BLaER1 (cell line): Measurements from ENCODE around the gene SH2D1B.

ENCODE experiments used
- H3K27ac ChIP-seq: shearing (Covaris generic); formaldehyde crosslinking; 2 replicates; pipeline ENCODE4 v1.8.1; 2022
- H3K27me3 ChIP-seq: shearing (Covaris generic); formaldehyde crosslinking; 2 replicates; pipeline ENCODE4 v1.8.1; 2022
- H3K36me3 ChIP-seq: shearing (Covaris generic); formaldehyde crosslinking; 2 replicates; pipeline ENCODE4 v1.8.1; 2022
- H3K4me1 ChIP-seq: shearing (Covaris generic); formaldehyde crosslinking; 2 replicates; pipeline ENCODE4 v1.8.1; 2022
- H3K4me2 ChIP-seq: shearing (Covaris generic); formaldehyde crosslinking; 2 replicates; pipeline ENCODE4 v1.8.1; 2022
- H3K4me3 ChIP-seq: shearing (Covaris generic); formaldehyde crosslinking; 2 replicates; pipeline ENCODE4 v1.8.1; 2022
- H3K9ac ChIP-seq: shearing (Covaris generic); formaldehyde crosslinking; 2 replicates; pipeline ENCODE4 v1.8.1; 2022
- H3K9me3 ChIP-seq: shearing (Covaris generic); formaldehyde crosslinking; 2 replicates; pipeline ENCODE4 v1.8.1; 2022
- H4K20me1 ChIP-seq: shearing (Covaris generic); formaldehyde crosslinking; 2 replicates; pipeline ENCODE4 v1.8.1; 2022
- Cebpa-rat ChIP-seq: shearing (Covaris generic); IDR thresholded peaks from 2 replicates; pipeline ENCODE4 v1.8.1; 2022

The SH2D1B gene

DNA sequence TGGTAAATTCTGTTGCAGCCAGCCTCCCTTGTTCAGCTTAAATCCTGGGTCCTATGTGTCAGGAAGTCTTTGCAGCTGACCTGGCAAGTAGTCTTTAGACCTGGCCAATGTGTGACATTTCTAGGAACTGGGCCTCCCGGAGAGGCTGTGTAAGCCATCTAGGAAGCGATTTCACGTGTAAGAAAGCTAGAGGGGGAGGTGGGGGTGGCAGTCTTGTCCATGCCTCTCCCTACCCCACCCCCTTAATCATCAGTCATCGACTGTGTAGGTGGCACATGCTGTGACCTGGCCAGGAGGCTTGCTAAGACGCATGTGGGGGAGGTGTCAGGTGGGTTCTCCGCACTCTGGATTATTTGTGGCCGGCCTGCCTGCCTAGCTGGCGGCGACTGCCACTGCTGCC lies 22.0 kb downstream of the SH2D1B start:
- Histone ChIP-seq H3K36me3 (no peaks in the 10 kb centered on the region), H4K20me1 (no peaks in the 10 kb centered on the region; the same call in 1 of the 2 replicates), H3K27me3 (no peaks in the 10 kb centered on the region), H3K9me3 (no peaks in the 10 kb centered on the region), H3K9ac (no peak overlapping the region), H3K4me3 (no peak overlapping the region), H3K27ac (peak overlapping the region; percentile 51), H3K4me2 (peak overlapping the region; percentile 91), H3K4me1 (peaks cover 43% of the 10 kb centered on the region)
- TF ChIP-seq Cebpa-rat: no peak

DNA sequence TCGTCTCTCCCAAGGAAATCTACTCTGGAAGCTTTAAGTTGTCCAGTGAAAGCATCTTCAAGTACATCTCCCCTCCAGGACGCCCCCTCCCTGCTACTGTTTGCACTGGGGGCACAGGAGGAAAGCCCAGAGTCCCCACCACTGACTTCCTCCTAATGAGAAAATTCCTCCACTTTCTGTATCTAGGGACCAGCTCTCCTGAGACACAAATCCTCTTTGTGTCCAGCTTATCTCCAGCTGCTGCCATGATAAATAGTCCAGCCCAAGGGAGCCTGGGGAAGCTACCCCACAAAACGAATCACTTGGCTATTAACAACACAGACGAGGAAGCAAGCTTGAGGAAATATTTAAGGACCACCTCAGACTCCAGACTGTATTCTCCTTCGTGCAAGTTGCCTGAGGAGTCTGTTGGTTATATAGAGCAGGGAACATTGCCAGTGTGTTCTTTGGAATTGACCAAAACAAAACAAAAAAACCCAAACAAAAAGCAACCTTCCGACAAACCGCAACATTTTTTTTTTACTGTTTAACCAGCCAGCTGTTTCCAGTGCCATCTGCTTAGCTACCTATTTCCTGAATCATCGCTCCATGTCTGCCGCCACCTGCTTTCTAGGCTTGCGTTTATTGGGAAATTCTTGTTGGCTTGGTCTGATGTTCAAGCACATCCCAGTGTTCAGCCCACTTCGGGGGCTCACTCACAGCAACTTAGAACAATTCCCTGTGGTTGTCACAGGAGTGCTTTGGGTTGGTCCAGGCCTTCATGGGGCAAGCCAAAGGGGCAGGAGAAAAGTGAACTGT lies 22.7 kb downstream of the SH2D1B start:
- Histone ChIP-seq H3K9ac (peak overlapping the region; percentile 38; the same call in 1 of the 2 replicates), H3K36me3 (no peaks in the 10 kb centered on the region), H3K27me3 (no peaks in the 10 kb centered on the region), H3K4me3 (peak overlapping the region; percentile 36; the same call in 1 of the 2 replicates), H3K27ac (peak overlapping the region; percentile 67), H3K9me3 (no peaks in the 10 kb centered on the region), H4K20me1 (no peaks in the 10 kb centered on the region; the same call in 1 of the 2 replicates), H3K4me1 (peaks cover 43% of the 10 kb centered on the region), H3K4me2 (peak overlapping the region; percentile 91)
- TF ChIP-seq Cebpa-rat: peak; percentile 79

DNA sequence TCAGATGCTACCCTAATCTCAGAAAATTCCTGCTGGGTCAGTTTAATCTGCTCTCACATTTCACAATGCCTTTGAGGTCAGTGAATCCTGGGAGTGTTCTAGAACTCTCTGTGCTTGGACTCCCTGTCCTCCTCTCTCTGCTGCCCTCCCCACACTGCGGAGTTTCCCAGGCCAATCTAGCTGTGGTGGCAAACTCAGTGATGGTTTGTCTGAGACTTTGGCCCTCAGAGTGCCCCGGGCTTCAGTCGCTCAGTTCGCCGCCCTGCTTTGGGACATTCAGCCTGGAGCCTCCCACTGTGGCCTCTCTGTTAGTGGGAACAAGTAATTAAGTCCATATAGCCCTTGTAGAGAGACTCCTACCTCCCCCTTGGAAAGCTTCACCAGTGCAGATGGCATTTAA lies 23.3 kb downstream of the SH2D1B start:
- TF ChIP-seq Cebpa-rat: no peak
- Histone ChIP-seq H4K20me1 (no peaks in the 10 kb centered on the region; the same call in 1 of the 2 replicates), H3K27ac (peak overlapping the region; percentile 67), H3K27me3 (no peaks in the 10 kb centered on the region), H3K9ac (peak overlapping the region; percentile 38; the same call in 1 of the 2 replicates), H3K4me3 (peak overlapping the region; percentile 36; the same call in 1 of the 2 replicates), H3K9me3 (no peaks in the 10 kb centered on the region), H3K36me3 (no peaks in the 10 kb centered on the region), H3K4me2 (peak overlapping the region; percentile 91), H3K4me1 (peaks cover 43% of the 10 kb centered on the region)

DNA sequence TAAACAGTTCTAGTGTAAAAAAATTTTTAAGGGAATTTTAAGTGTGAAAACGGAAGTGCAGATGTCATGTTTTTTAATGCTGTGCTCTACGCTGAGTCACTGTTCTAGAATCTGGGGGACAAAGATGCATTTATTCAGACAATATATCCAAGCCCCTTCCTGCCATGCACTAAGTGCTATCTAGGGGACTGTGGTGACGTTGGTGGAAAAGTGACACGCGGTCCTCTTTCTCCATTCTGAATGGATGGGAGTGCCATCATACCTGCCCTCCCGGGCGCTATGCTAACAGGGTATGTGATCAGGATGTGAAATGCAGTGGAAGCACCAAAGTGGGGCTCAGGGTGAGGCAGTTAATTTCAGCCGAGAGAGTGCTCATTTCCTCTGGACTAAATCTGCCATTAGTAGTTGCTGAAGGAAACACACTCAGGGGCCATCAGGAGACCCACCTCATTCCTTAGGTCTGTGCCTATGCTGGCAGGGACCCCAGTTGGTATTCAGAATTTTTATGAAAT lies 23.8 kb downstream of the SH2D1B start:
- Histone ChIP-seq H3K4me1 (peaks cover 43% of the 10 kb centered on the region), H4K20me1 (no peaks in the 10 kb centered on the region; the same call in 1 of the 2 replicates), H3K9ac (no peak overlapping the region), H3K36me3 (no peaks in the 10 kb centered on the region), H3K4me3 (no peak overlapping the region), H3K27ac (peak overlapping the region; percentile 67), H3K4me2 (peak overlapping the region; percentile 91), H3K27me3 (no peaks in the 10 kb centered on the region), H3K9me3 (no peaks in the 10 kb centered on the region)
- TF ChIP-seq Cebpa-rat: no peak

DNA sequence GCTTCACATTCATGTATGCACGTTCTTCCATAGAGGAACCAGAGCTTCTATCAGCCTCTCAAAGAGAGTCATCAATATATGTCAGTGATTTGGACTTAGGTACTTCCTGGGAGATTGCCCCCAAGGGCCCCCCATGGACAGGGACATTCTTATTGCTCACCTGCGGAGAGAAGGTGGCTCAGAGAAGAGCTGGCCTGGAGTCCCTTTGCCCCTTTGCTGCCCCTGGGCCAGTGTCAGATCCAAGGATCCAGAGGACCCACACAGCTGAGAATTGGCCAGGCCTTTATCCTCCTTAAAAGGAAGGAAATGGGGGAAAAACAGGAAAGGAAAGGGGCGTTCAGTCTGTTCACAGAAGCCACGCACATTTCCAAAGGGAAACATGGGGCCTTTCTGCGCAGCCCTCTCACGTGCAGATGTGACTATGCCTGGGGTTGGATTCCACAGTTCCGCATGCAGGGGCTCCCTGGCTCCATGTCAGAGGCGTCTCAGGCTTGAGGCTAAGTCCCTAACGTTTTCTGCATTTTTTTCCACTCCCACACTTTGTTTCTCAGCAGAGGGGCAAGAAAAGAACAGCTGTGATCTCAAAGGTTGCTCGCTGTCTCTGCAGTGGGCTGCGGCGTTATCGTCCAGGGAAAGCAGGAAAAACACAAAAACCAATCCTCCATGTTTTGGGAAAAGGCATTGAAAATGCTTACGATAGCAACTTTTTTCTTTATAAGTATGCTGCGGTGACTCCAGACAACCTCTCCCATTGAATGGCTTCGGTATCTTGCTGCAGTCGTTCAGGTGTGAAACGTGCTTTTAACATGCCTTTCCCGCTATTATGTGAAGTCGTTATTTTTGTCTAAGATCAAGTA lies 24.5 kb downstream of the SH2D1B start:
- H4K20me1 ChIP-seq: no peaks in the 10 kb centered on the region; the same call in 1 of the 2 replicates
- H3K36me3 ChIP-seq: no peaks in the 10 kb centered on the region
- H3K4me1 ChIP-seq: peaks cover 43% of the 10 kb centered on the region
- no peak overlapping the region for H3K9ac ChIP-seq
- H3K27ac ChIP-seq: no peak overlapping the region
- no peaks in the 10 kb centered on the region for H3K9me3 ChIP-seq
- H3K27me3 ChIP-seq: no peaks in the 10 kb centered on the region
- no peak for TF ChIP-seq Cebpa-rat
- H3K4me2 ChIP-seq: no peak overlapping the region
- no peak overlapping the region for H3K4me3 ChIP-seq

DNA sequence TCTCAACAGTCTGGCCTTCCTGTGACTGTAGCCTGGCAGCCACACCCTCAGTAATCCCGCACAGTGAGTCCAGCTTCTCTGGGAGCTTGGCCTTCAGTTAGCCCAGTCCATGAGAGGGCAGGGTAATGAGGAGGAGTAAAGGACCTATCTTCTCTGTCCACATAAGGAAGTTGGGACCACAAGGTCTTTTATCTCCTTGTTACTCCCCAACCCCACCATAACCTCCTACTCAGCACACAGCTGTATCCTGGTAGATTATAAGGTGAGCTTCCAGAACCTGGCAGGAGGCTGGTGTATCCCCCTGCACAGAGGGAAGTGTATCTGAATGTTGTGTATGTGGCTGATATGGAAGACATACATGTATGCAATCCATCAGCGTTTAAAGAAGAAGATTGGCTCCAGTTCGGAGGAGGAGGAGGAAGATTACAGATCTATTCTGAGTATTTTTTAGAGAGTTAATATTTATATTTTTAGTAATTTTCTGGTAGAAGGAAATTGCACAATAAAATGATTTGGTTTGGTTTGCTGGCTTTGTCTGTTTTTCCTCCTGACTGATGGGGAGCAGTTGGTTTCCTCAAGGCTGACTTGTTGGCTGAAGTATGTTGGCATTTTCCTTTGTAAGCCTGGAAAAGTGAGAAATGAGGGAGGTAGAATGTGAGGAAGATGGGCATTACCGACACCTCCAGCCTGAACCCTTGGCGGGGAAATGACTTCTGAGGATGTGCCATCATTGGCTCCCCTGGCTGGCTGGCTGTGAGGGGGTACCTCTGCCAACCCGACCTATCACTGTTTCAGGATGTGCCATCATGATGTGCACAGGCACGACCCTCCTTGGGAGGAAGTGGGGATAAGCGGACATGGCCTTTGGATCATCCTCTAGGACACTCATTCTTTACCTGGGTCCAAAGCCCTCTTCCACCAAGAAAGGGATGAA lies 25.4 kb downstream of the SH2D1B start:
- no peaks in the 10 kb centered on the region; the same call in 1 of the 2 replicates for H4K20me1 ChIP-seq
- H3K27ac ChIP-seq: no peak overlapping the region
- no peak overlapping the region for H3K4me2 ChIP-seq
- no peaks in the 10 kb centered on the region for H3K27me3 ChIP-seq
- H3K4me1 ChIP-seq: peaks cover 38% of the 10 kb centered on the region
- no peaks in the 10 kb centered on the region for H3K36me3 ChIP-seq
- no peak overlapping the region for H3K9ac ChIP-seq
- H3K4me3 ChIP-seq: no peak overlapping the region
- H3K9me3 ChIP-seq: no peaks in the 10 kb centered on the region
- TF ChIP-seq Cebpa-rat: no peak

DNA sequence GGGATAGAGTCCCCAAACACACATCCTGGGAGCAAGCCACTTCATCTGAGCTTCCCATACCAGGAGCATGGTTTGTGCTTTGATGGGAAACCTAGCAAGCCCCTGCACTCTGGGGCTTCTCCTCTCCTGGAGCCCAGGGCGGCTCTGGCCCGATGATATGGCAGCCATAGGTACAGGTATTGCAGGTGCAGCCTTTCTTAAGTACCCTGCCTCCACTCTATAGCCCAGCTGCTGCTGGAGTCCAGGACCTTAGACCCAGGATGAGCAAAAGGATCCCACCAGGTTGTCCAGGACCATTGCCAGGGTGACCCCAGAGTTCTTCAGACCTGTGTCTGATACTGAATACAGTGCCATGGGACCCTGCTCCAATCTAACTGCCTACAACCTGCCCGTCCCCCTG lies 26.2 kb downstream of the SH2D1B start:
- Histone ChIP-seq H3K27ac (no peak overlapping the region), H3K9ac (no peak overlapping the region), H3K36me3 (no peaks in the 10 kb centered on the region), H3K9me3 (no peaks in the 10 kb centered on the region), H3K4me1 (peaks cover 36% of the 10 kb centered on the region), H3K27me3 (no peaks in the 10 kb centered on the region), H3K4me2 (no peak overlapping the region), H4K20me1 (no peaks in the 10 kb centered on the region; the same call in 1 of the 2 replicates), H3K4me3 (no peak overlapping the region)
- TF ChIP-seq Cebpa-rat: no peak

DNA sequence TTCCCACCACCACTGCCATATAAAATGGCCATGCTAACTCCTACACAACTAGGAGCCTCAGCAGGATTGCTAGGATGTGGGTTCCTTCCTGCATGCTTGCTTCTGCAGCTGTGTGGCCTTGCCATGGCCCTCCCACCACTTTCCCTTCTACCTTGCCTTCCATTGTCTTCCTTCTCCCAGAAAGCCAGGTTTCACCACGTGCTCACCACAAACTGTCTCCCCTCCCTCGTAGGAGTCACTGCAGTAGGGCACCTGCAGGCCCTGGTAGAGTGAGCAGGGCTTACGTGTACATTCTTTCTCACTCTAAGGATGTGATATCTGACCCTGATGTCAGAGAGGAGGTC lies 26.7 kb downstream of the SH2D1B start:
- no peak overlapping the region for H3K9ac ChIP-seq
- no peaks in the 10 kb centered on the region; the same call in 1 of the 2 replicates for H4K20me1 ChIP-seq
- no peaks in the 10 kb centered on the region for H3K36me3 ChIP-seq
- peaks cover 32% of the 10 kb centered on the region for H3K4me1 ChIP-seq
- H3K4me2 ChIP-seq: no peak overlapping the region
- no peaks in the 10 kb centered on the region for H3K27me3 ChIP-seq
- H3K27ac ChIP-seq: no peak overlapping the region
- TF ChIP-seq Cebpa-rat: no peak
- H3K9me3 ChIP-seq: no peaks in the 10 kb centered on the region
- H3K4me3 ChIP-seq: no peak overlapping the region
